SU-DHL-6 (cell line): Measurements from ENCODE around the gene PKDCC.
A peak's percentile ranks its signal among the peaks of the same experiment; 100 is the strongest.

Source experiments
- H2AFZ ChIP-seq: fragments of 200-600 bp; sonication (generic); 2 replicates; pipeline ENCODE4 v1.6.1; 2014; ENCODE audit warnings: low read depth, mild to moderate bottlenecking, moderate library complexity, mixed read lengths, antibody characterized with exemption, low read length; ENCODE audit not compliant: severe bottlenecking
- H3F3A ChIP-seq: fragments of 200-600 bp; shearing (Covaris generic); 2 replicates; pipeline ENCODE4 v1.6.0; 2016; ENCODE audit warnings: antibody characterized with exemption, mild to moderate bottlenecking; ENCODE audit not compliant: insufficient read depth
- H3K27ac ChIP-seq: fragments of 200-600 bp; sonication (generic); 2 replicates; pipeline ENCODE4 v1.5.1; 2016; ENCODE audit warnings: low read depth, mild to moderate bottlenecking, low read length, moderate library complexity, mixed read lengths
- H3K27me3 ChIP-seq: fragments of 200-600 bp; sonication (generic), shearing (Covaris generic); 2 replicates; pipeline ENCODE4 v1.6.0; 2014; ENCODE audit warnings: mild to moderate bottlenecking, low read length
- H3K36me3 ChIP-seq: fragments of 200-600 bp; sonication (generic); 2 replicates; pipeline ENCODE4 v1.6.1; 2014; ENCODE audit warnings: mild to moderate bottlenecking, low read length, mixed read lengths
- H3K4me2 ChIP-seq: fragments of 300-600, 200-600 bp; shearing (Covaris generic), sonication (generic); 2 replicates; pipeline ENCODE4 v1.6.0; 2014; ENCODE audit warnings: low read length, low read depth, mild to moderate bottlenecking; ENCODE audit not compliant: poor library complexity, severe bottlenecking
- H3K4me3 ChIP-seq: fragments of 200-600 bp; sonication (generic); 2 replicates; pipeline ENCODE4 v1.5.1; 2014; ENCODE audit warnings: antibody characterized with exemption, low read length, mild to moderate bottlenecking, mixed read lengths; ENCODE audit not compliant: insufficient read depth, poor library complexity, severe bottlenecking
- H3K79me2 ChIP-seq: fragments of 200-600 bp; sonication (generic); 2 replicates; pipeline ENCODE4 v1.6.1; 2014; ENCODE audit warnings: mild to moderate bottlenecking, low read length, moderate library complexity; ENCODE audit not compliant: insufficient read depth
- H3K9ac ChIP-seq: fragments of 200-600 bp; sonication (generic); 2 replicates; pipeline ENCODE4 v1.7.0; 2014; ENCODE audit warnings: mild to moderate bottlenecking, low read length
- H3K9me2 ChIP-seq: fragments of 200-600 bp; sonication (generic); replicated peaks from 2 replicates; pipeline ENCODE4 v1.6.1; 2014; ENCODE audit warnings: low read length; ENCODE audit not compliant: insufficient read depth
- H3K9me3 ChIP-seq: fragments of 200-600 bp; sonication (generic); 2 replicates; pipeline ENCODE4 v1.6.1; 2014; ENCODE audit warnings: low read length, mixed read lengths; ENCODE audit not compliant: insufficient read depth
- H4K20me1 ChIP-seq: fragments of 200-600 bp; sonication (generic); 2 replicates; pipeline ENCODE4 v1.6.1; 2014; ENCODE audit warnings: low read depth, mild to moderate bottlenecking, antibody characterized with exemption, low read length, moderate library complexity, mixed read lengths
- EZH2phosphoT487 ChIP-seq: fragments of 200-600 bp; sonication (generic), shearing (Covaris generic); conservative IDR thresholded peaks from 2 replicates; pipeline ENCODE4 v1.6.1; 2018; ENCODE audit warnings: mild to moderate bottlenecking, antibody characterized with exemption, low read length, moderate library complexity, mixed read lengths
- TF ChIP-seq, protein P1 (sequence below): fragments of 200-600 bp; sonication (generic); IDR thresholded peaks from one replicate; pipeline ENCODE4 v1.5.1; 2017; ENCODE audit warnings: antibody characterized with exemption, mild to moderate bottlenecking, low read length, moderate library complexity; ENCODE audit not compliant: insufficient read depth, poor library complexity, severe bottlenecking

Gene PKDCC

DNA sequence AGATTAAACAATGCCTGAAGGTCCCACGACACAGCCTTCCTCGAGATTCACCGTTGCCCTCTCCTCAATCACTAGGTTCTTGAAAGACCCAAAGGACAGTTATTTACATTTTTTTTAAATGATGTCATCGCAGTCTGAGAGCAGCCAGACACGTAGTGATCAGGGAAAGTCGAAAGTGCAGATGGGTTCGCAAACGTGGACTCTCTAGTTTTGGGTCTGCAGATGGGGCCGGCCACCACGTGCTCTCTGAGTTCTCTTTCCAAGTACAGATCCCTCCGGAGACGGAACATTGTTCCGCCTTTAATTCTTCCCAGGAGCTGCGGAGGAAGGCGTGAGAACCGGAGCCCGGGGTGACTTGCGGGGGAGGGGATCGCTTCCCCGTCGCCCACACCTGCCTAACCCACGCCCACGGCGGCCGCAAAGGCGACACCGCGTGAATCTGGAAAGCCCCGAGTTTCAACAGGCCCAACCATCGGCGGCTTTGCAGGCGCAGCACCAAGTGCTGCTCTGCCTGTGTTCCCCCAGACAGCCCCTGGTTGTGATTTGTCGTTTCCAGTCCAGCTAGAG lies 54.3 kb downstream of the PKDCC start:
- H3K27ac ChIP-seq = no peak overlapping the region
- no peaks in the 10 kb centered on the region for H3K27me3 ChIP-seq
- peaks cover 5% of the 10 kb centered on the region; the same call in 1 of the 2 replicates for H3K9me3 ChIP-seq
- no peaks in the 10 kb centered on the region for H3K79me2 ChIP-seq
- 0 out of 2 replicates have a peak overlapping the region, but pooled peaks have one; percentile 15 for H3K9ac ChIP-seq
- H3K36me3 ChIP-seq = no peaks in the 10 kb centered on the region
- peak overlapping the region; percentile 55 for H2AFZ ChIP-seq
- H3K4me2 ChIP-seq = peak overlapping the region; percentile 54
- H3K4me3 ChIP-seq = peak overlapping the region; percentile 21
- no peaks in the 10 kb centered on the region for H4K20me1 ChIP-seq
- no peaks in the 10 kb centered on the region for H3K9me2 ChIP-seq
- TF ChIP-seq EZH2phosphoT487 = no peak
- TF ChIP-seq, protein P1, sequence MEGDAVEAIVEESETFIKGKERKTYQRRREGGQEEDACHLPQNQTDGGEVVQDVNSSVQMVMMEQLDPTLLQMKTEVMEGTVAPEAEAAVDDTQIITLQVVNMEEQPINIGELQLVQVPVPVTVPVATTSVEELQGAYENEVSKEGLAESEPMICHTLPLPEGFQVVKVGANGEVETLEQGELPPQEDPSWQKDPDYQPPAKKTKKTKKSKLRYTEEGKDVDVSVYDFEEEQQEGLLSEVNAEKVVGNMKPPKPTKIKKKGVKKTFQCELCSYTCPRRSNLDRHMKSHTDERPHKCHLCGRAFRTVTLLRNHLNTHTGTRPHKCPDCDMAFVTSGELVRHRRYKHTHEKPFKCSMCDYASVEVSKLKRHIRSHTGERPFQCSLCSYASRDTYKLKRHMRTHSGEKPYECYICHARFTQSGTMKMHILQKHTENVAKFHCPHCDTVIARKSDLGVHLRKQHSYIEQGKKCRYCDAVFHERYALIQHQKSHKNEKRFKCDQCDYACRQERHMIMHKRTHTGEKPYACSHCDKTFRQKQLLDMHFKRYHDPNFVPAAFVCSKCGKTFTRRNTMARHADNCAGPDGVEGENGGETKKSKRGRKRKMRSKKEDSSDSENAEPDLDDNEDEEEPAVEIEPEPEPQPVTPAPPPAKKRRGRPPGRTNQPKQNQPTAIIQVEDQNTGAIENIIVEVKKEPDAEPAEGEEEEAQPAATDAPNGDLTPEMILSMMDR = no peak
- H3F3A ChIP-seq = no peaks in the 10 kb centered on the region

DNA sequence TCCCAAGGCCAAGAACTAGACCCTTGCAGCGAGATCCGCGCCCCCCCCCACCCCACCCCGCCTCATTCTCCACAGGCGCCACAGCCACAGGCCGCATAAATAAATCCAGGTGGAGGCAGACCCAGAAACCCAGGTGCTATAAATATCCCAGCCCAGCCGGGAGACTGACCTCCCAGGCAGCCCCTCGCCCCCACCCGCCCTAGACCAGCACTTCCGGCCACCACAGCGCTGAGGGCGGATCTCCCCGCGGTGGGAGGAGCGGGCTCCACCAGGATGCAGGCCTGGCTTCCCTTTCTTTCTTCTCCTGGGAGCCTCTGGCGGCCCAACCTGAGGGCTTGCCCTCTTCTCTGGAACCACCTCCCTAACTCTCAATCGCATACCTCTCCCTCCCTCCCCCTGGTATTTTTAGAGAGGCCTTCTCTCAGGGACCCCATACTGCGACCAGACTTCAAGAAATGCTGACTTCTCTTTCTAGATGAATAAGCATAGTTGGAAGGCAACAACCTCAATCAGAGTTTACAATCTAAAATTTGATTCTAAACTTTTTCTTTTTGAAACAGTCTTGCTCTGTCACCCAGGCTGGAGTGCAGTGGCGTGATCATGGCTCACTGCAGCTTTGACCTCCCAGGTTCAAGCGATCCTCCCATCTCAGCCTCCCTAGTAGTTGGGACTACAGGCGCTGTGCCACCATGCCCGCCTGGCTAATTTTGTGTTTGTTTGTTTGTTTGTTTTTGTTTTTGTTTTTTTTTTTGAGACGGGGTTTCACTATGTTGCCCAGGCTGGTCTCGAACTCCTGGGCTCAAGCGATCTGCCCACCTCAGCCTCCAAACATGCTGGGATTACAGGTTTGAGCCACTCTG lies 55.0 kb downstream of the PKDCC start:
- H3K27me3 ChIP-seq = no peaks in the 10 kb centered on the region
- no peak overlapping the region for H3K27ac ChIP-seq
- no peak overlapping the region for H3K9ac ChIP-seq
- H3F3A ChIP-seq = no peaks in the 10 kb centered on the region
- H2AFZ ChIP-seq = no peak overlapping the region
- H3K36me3 ChIP-seq = no peaks in the 10 kb centered on the region
- peak overlapping the region; percentile 54 for H3K4me2 ChIP-seq
- TF ChIP-seq, protein P1 = no peak
- TF ChIP-seq EZH2phosphoT487 = no peak
- H3K79me2 ChIP-seq = no peaks in the 10 kb centered on the region
- H3K4me3 ChIP-seq = no peak overlapping the region
- no peaks in the 10 kb centered on the region for H4K20me1 ChIP-seq
- H3K9me3 ChIP-seq = peaks cover 5% of the 10 kb centered on the region; the same call in 1 of the 2 replicates
- no peaks in the 10 kb centered on the region for H3K9me2 ChIP-seq

DNA sequence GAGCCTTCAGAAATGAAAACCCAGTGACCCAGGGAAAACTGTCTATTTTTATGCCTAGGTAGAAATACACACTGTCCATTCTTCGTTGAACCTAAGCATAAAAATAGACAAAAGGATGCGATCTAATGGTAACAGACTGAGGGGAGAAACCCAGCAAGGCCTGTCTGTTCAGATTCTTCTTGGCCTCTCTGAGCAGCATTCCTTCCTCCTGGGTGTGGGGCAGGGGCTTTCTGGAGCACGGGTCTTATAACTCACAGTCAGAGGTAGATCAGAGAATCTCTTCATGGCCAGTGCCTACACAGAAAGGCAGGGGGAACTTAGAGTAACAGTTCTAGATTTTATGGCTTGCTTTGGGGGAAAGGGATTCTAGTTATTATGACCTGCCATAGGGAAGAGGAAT lies 56.0 kb downstream of the PKDCC start:
- no peaks in the 10 kb centered on the region for H3K79me2 ChIP-seq
- H4K20me1 ChIP-seq = no peaks in the 10 kb centered on the region
- H3K36me3 ChIP-seq = no peaks in the 10 kb centered on the region
- H3F3A ChIP-seq = no peaks in the 10 kb centered on the region
- no peak overlapping the region for H3K27ac ChIP-seq
- H2AFZ ChIP-seq = no peak overlapping the region
- H3K9me2 ChIP-seq = no peaks in the 10 kb centered on the region
- TF ChIP-seq, protein P1 = no peak
- no peak for TF ChIP-seq EZH2phosphoT487
- H3K4me3 ChIP-seq = no peak overlapping the region
- H3K9ac ChIP-seq = no peak overlapping the region
- no peak overlapping the region for H3K4me2 ChIP-seq
- H3K9me3 ChIP-seq = peaks cover 5% of the 10 kb centered on the region; the same call in 1 of the 2 replicates
- no peaks in the 10 kb centered on the region for H3K27me3 ChIP-seq
